ENCODE results near the gene OR13F1.
"Not testable (repeated sequence)": the region's sequence is repeated elsewhere in the genome, so short reads cannot be mapped to it uniquely, and the experiment has no call there.

Gene OR13F1, protein sequence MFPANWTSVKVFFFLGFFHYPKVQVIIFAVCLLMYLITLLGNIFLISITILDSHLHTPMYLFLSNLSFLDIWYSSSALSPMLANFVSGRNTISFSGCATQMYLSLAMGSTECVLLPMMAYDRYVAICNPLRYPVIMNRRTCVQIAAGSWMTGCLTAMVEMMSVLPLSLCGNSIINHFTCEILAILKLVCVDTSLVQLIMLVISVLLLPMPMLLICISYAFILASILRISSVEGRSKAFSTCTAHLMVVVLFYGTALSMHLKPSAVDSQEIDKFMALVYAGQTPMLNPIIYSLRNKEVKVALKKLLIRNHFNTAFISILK

DNA sequence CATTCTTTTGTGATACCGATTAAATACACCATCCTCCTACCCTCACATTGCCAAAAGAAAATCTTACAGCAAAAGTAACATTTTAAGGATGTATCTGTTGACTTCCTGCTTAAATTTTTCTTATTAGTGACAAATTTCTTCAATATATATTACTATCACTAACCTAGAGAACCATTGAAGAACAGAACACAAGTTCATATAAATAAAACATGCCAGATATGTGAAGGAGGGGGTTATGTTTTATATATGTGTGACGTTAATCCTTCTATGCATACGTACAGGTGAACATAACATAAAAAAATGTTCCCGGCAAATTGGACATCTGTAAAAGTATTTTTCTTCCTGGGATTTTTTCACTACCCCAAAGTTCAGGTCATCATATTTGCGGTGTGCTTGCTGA is at the start of gene OR13F1:
TSS of gene OR13F1 (plus strand) at position 301 of the 400 bp plus-strand sequence. CDS start at position 301, 0 bp downstream.
- H3K4me1 Mint-ChIP-seq, result no peaks in the 10 kb centered on the region
- no peak within 1 kb of the TSS for H3K4me3 Mint-ChIP-seq
- ATAC-seq (no peak), DNase-seq (no peak)
- no peak within 1 kb of the TSS for H3K27ac Mint-ChIP-seq
- H3K9me3 Mint-ChIP-seq, result peaks cover 4% of the 10 kb centered on the region
- H3K27me3 Mint-ChIP-seq, result no peaks in the 10 kb centered on the region
- H3K36me3 Mint-ChIP-seq (ENCODE audit: low read depth), result no peaks in the 10 kb centered on the region

DNA sequence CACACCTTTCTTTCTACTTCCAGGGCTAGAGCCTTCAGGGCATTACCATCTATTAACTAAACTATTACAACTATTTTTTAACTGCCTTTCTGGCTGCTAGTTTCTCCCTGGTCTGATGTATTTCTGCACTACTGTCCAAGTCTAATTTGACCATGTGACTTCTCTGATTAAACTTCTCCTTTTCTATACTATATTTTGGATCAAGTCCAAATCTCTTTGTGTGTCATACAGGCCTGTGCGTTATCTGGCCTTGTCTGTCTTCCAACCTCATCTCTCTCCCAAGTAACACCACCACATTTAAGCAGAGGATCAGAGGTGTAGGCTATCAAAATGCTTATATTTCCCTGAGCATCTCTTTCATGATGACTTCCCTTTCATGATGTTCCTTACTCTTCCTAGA is 47.2 kb upstream of the OR13F1 start:
- H3K9me3 Mint-ChIP-seq, result peaks cover 4% of the 10 kb centered on the region

DNA sequence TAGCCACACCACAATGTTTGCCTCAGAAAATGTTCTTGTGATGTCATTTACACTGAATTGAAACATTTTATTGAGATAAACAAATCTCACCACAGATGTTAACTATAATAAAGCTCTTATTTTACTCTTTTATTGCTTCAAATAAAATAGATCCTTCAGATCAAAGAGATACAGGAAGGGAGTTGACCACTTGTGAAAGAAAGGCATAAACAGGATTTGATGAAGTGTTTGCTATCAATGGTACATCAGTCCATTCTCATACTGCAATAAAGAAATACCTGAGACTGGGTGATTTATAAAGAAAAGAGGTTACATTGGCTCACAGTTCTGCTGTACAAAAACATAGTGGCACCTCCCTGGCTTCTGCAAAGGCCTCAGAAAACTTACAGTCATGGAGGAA is 40.2 kb upstream of the OR13F1 start:
- Mint-ChIP-seq H3K4me3 (no peak overlapping the region), H3K27me3 (no peaks in the 10 kb centered on the region), H3K36me3 (ENCODE audit: low read depth) (no peaks in the 10 kb centered on the region), H3K9me3 (peaks cover 13% of the 10 kb centered on the region), H3K4me1 (no peaks in the 10 kb centered on the region), H3K27ac (no peak overlapping the region)
- DNase-seq (no peak), ATAC-seq (no peak)

More for the DNA sequence above, 47.2 kb upstream of the OR13F1 start:
- ATAC-seq (no peak), DNase-seq (no peak)
- Mint-ChIP-seq H3K27ac (no peak overlapping the region), H3K4me3 (no peak overlapping the region), H3K4me1 (no peaks in the 10 kb centered on the region), H3K36me3 (ENCODE audit: low read depth) (no peaks in the 10 kb centered on the region), H3K27me3 (no peaks in the 10 kb centered on the region)

DNA sequence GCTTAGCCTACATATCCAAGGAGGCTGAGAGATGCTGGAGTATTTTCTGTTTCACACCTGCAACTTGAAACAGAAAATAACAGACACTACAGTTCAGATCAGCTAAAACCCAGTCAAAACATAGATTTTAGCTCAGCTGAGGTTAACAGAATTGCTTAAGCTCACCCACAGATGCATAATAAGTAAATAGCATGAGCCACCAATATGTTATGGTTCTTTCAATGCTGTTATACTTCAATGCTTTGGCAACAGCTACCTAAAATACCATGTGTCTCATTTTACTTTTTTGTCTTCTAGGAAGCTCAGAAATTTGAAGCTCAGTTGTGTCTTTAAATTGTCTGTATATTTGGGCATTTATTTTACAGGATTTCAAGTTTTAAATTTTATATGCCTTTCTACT is 35.8 kb upstream of the OR13F1 start:
- Mint-ChIP-seq H3K27ac (no peak overlapping the region), H3K36me3 (ENCODE audit: low read depth) (no peaks in the 10 kb centered on the region), H3K9me3 (peaks cover 22% of the 10 kb centered on the region), H3K4me3 (no peak overlapping the region), H3K27me3 (no peaks in the 10 kb centered on the region), H3K4me1 (no peaks in the 10 kb centered on the region)
- DNase-seq (no peak), ATAC-seq (no peak)

DNA sequence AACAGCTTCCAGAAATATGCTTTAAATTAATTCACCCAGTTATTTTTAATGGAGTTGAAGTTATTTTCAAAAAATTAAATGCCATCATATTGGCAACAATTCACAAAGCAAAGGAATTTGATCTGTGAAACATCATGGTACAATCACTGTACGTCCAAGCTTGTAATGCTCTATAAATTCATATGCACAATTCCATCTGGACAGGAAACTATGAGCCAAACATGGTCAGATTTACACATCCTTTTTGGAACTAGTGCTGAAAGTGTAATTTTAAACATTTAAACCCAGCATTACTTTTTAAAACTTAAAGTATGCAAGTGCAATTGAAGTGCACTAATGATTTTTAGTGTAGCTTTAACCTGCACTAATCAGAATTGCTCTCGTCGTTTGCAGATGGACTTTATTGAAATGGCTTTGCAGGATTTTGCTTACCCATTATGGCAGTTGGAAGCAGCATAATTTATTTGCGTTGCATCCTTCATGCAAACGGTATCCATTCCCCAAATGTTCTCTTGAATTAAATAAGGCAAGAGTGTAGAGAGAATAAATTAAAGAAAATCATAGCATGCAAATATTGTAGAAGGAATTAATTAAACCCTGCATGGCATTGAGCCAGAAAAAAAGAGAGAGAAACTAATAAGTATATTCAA is 21.0 kb upstream of the OR13F1 start:
- Mint-ChIP-seq H3K27me3 (peaks cover 2% of the 10 kb centered on the region), H3K4me3 (no peak overlapping the region), H3K4me1 (no peaks in the 10 kb centered on the region), H3K27ac (no peak overlapping the region), H3K9me3 (no peaks in the 10 kb centered on the region), H3K36me3 (ENCODE audit: low read depth) (no peaks in the 10 kb centered on the region)
- DNase-seq, result no peak
- ATAC-seq, result no peak

DNA sequence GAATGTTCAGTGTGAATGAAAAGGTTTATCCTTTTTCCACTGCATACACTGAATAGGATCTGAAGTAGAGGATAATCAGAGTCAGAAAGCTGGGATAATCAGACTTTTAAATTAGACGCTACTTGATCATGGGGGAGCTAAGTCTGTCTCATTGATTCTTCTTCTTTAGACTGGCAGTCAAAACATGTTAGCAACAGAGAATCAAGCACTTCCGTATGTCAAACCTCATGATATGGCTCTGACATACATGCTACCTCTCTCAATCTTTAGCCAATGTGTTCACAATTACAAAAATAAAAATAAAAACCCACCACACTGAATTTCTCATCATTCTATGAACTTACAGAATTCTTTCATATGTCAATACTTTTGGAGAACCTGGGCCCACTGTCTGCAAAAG is 19.0 kb upstream of the OR13F1 start:
- Mint-ChIP-seq H3K9me3 (no peaks in the 10 kb centered on the region), H3K36me3 (ENCODE audit: low read depth) (no peaks in the 10 kb centered on the region), H3K27me3 (peaks cover 2% of the 10 kb centered on the region), H3K4me3 (no peak overlapping the region), H3K27ac (no peak overlapping the region), H3K4me1 (no peaks in the 10 kb centered on the region)
- ATAC-seq (no peak), DNase-seq (no peak)

DNA sequence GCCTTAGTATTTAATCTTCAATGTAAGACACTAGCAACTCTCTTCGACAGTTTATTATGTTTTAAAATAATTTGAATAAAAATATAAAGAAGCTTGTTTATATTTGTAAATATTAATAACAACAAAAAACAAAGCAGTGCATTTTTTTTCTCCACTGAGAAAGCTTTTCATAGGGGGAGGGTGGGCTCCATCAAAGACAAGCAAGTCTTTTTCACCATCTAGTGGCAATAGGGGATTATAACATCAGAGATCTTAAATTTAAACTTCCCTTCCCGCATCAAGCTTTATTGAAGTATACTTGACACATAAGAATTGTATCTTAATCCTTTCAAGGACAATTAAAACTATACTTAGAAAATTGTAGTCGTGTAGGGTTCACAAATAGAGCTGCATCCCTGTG is 9.3 kb upstream of the OR13F1 start:
- Mint-ChIP-seq H3K4me3 (no peak overlapping the region), H3K27me3 (no peaks in the 10 kb centered on the region), H3K9me3 (no peaks in the 10 kb centered on the region), H3K27ac (no peak overlapping the region), H3K4me1 (no peaks in the 10 kb centered on the region), H3K36me3 (ENCODE audit: low read depth) (no peaks in the 10 kb centered on the region)
- ATAC-seq (no peak), DNase-seq (no peak)

DNA sequence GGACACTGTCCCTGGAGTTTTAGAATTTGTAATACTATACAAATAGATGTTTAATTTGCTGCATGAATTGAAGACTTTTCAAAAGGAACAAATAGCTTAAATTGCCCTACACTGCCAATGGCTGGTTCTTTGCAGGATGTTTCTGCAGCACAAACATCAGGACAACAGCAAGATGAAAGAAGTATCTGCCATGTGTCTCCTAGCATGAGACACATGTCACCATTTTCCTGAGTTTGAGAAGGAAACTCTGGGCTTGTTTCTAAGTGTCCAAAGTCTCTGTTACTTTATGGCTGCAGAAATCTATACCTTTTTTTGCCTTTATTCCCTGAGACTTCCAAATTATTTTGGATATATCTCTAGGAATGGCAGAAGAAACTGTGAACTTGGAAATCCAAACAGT is 623 bp upstream of the OR13F1 start:
- H3K36me3 Mint-ChIP-seq (ENCODE audit: low read depth), result no peaks in the 10 kb centered on the region
- H3K4me1 Mint-ChIP-seq, result no peaks in the 10 kb centered on the region
- ATAC-seq (no peak), DNase-seq (no peak)
- peaks cover 4% of the 10 kb centered on the region for H3K9me3 Mint-ChIP-seq
- no peak overlapping the region for H3K4me3 Mint-ChIP-seq
- H3K27me3 Mint-ChIP-seq, result no peaks in the 10 kb centered on the region
- no peak overlapping the region for H3K27ac Mint-ChIP-seq

DNA sequence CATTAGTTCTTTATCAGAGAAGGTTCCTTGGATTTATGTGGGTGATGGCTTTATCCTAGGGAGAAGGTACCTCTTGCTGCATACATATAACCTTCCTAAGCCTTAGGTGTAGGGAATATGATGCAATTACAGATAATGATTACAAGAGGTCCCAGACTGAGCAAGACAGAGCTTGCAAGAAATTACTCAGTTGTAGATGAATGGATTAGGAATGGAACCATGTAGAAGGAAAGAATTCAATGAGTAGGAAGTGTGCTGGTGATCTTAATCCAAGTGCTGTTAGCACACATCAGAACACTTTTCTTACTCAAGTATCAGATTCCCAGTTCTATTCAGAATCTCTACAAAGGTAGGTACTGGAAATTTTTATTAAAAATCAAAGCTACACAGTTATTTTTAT is 2.5 kb downstream of the OR13F1 start:
- Mint-ChIP-seq H3K4me3 (no peak overlapping the region), H3K9me3 (peaks cover 4% of the 10 kb centered on the region), H3K36me3 (ENCODE audit: low read depth) (no peaks in the 10 kb centered on the region), H3K4me1 (no peaks in the 10 kb centered on the region), H3K27ac (no peak overlapping the region), H3K27me3 (no peaks in the 10 kb centered on the region)
- no peak for DNase-seq
- no peak for ATAC-seq

DNA sequence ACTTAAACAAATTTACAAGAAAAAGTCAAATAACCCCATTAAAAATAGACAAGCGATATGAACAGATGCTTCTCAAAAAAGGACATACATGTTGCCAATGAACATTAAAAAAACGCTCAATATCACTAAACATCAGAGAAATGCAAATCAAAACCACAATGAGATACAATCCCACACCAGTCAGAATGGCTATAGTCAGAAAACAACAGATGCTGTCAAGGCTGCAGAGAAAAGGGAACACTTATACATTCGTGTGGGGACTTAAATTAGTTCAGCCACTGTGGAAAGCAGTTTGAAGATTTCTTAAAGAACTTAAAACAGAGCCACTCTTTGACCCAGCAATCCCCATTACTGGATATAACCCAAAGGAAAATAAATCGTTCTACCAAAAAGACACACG is 10.8 kb downstream of the OR13F1 start:
- H3K36me3 Mint-ChIP-seq (ENCODE audit: low read depth), result no peaks in the 10 kb centered on the region

DNA sequence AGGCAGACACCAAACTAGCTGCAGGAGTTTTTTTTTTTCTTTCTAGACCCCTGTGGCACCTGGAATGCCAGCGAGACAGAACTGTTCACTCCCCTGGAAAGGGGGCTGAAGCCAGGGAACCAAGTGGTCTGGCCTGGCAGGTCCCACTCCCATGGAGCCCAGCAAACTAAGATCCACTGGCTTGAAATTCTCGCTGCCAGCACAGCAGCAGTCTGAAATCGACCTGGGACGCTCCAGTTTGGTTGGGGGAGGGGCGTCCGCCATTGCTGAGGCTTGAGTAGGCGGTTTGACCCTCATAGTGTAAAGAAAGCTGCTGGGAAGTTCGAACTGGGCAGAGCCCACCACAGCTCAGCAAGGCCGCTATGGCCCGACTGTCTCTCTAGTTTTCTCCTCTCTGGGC is 16.2 kb downstream of the OR13F1 start:
- not testable (repeated sequence) for ATAC-seq; H3K4me3 Mint-ChIP-seq; H3K9me3 Mint-ChIP-seq; DNase-seq; H3K36me3 Mint-ChIP-seq (ENCODE audit: low read depth); H3K4me1 Mint-ChIP-seq; H3K27ac Mint-ChIP-seq; H3K27me3 Mint-ChIP-seq

More for the DNA sequence above, 10.8 kb downstream of the OR13F1 start:
- Mint-ChIP-seq H3K9me3 (peaks cover 3% of the 10 kb centered on the region), H3K27ac (no peak overlapping the region), H3K27me3 (peaks cover 1% of the 10 kb centered on the region), H3K4me1 (no peaks in the 10 kb centered on the region), H3K4me3 (no peak overlapping the region)
- DNase-seq, result no peak
- ATAC-seq, result no peak

DNA sequence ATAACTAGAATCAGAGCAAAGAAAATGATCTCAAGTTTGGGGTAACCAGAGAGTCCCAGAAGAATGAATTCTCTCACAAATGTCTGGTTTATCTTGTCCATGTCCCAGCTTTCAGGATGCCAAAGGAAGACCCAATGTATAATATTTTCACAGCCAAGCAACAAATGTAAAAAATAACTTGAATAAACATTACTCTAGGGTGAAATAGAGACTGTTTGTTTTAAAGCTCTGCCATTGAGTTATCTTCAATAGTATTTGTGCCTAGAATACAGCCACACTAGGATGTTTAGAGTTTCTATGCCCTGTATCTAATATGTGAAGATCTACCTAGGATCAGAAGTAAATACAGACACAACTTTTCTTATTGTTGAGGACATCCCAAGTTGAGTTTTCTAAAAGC is 23.0 kb downstream of the OR13F1 start, which contains the start of gene OR13C4:
TSS of gene OR13C4 (minus strand) at position 101 of the 400 bp plus-strand sequence. CDS start at position 101, 0 bp downstream.
- Mint-ChIP-seq H3K4me1 (no peaks in the 10 kb centered on the region), H3K4me3 (no peak within 1 kb of the TSS)
- no peak for ATAC-seq

DNA sequence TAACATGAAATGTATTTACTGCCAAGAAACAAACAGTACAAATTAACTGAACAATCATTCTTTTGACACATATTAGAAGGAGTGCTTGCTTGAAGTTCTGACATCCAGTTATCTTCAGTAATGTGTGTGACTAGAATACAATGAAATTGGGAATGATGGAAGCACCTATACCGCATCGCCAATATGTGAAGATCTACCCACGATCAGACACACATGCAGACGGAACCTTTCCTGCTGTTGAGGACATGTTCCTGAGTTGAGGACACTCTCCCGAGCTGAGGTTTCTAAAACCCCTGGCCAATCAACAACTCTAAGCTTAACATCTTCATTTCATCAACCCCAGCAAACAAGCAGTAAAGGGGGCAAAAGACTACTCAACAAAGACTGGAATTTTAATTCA is 32.7 kb downstream of the OR13F1 start, which contains the start of gene OR13C3:
TSS of gene OR13C3 (minus strand) at position 101 of the 400 bp plus-strand sequence. CDS start 133 bp downstream, outside the sequence.
- ATAC-seq (no peak), DNase-seq (no peak)
- Mint-ChIP-seq H3K4me3 (no peak within 1 kb of the TSS), H3K36me3 (ENCODE audit: low read depth) (no peaks in the 10 kb centered on the region), H3K27me3 (no peaks in the 10 kb centered on the region), H3K27ac (no peak within 1 kb of the TSS), H3K4me1 (no peaks in the 10 kb centered on the region), H3K9me3 (no peaks in the 10 kb centered on the region)

More for the DNA sequence above, 23.0 kb downstream of the OR13F1 start, which contains the start of gene OR13C4:
- Mint-ChIP-seq H3K36me3 (ENCODE audit: low read depth) (no peaks in the 10 kb centered on the region), H3K9me3 (no peaks in the 10 kb centered on the region), H3K27me3 (no peaks in the 10 kb centered on the region), H3K27ac (no peak within 1 kb of the TSS)
- no peak for DNase-seq

DNA sequence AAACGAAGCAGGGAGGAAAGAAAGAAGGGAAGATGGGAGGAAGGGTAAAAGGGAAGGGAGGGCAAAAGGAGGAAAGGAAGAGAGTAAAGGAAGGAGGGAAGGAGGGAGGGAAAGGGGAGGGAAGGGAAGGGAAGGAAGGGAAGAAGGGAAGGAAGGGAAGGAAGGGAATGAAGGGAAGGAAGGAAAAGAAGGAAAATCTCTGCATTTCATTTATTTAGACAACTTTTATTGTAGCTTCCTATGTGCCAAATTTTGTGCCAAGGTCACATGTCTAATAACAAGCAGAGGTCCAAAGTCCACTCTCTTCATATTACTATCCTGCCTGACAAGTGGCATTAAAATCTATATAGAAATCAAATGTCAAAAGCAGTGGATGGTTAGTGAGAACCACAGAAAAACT is 35.2 kb downstream of the OR13F1 start:
- Mint-ChIP-seq H3K36me3 (ENCODE audit: low read depth) (no peaks in the 10 kb centered on the region), H3K4me3 (no peak overlapping the region), H3K27ac (no peak overlapping the region), H3K27me3 (no peaks in the 10 kb centered on the region), H3K9me3 (no peaks in the 10 kb centered on the region), H3K4me1 (no peaks in the 10 kb centered on the region)
- no peak for ATAC-seq
- DNase-seq, result no peak

DNA sequence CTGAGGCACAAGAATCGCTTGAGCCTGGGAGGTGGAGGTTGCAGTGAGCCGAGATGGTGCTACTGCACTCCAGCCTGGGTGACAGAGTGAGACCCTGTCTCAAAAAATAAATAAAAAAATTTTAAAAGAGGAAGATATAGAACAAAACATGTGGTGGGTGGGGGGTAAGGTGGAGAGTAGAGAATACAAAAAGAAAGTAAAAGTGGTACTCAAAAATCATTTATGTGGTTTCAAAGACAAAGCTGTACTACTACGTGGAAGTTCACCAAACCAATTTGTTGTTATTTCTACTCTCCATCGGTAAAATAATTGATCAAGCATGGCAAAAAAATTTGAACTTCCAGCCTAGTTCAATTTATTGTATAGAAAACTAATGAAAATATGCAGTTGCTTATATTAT is 40.6 kb downstream of the OR13F1 start:
- no peak overlapping the region for H3K4me3 Mint-ChIP-seq
- DNase-seq (no peak), ATAC-seq (no peak)
- H3K9me3 Mint-ChIP-seq, result no peaks in the 10 kb centered on the region
- no peak overlapping the region for H3K27ac Mint-ChIP-seq
- no peaks in the 10 kb centered on the region for H3K36me3 Mint-ChIP-seq (ENCODE audit: low read depth)
- no peaks in the 10 kb centered on the region for H3K4me1 Mint-ChIP-seq
- no peaks in the 10 kb centered on the region for H3K27me3 Mint-ChIP-seq

All from activated naive CD8-positive, alpha-beta T cell treated with anti-CD3 and anti-CD28 coated beads, Interleukin-2, amount 50 U/mL, for 24 hours (primary cell).